Measurements from ENCODE around the gene CLSTN2. TPM values are rescaled to one million over a fixed set of nuclear protein-coding genes. Genes with fewer than 3 reads are reported as not detected.

CLSTN2 gene
- polyA plus RNA-seq, 3 donors, result not detected

DNA sequence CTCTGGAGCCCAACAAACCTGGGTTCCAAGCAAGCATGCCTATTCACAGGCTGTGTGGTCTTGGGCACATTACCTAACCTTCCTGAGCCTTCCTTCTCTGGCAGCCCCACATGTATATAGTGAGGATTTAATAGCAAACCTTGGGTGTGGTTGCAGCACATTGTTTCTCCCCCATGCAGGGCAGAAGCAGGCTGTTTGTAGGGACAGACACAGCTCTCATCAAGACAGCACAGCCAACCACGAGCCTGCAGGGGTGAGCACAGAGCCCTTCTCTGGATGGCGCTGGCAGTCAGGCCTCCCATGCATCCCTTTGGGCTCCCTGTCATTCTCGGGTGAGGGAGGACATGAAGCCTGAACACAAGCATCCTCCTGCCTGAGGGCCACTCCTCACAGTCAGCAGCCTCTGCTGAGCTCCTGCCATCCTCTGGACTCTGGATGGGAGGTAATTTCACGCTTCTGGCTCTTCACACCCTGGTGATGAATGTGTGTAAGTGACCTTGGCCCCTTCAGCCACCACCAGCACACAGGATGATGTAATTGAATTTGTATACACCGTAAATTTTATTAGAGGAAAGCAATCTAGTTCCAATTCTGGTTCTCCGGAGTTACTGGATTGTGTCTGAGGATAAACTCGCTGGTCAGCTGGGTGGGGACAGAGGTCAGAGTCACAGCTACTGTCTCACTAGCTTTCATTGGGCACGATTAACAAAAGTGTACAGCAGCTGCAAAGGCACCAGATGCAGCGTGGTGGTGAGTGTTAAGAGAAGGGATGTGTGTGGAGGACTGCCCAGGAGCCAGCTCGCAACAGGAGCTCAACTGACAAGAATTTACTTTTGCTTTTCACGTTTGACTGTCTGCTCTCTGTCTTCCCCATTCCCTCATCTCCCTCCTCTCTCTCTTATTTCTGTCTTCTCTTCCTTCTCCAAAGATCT lies 118.1 kb downstream of the CLSTN2 start:
- no peaks in the 10 kb centered on the region for H3K4me1 Mint-ChIP-seq
- no peak for TF ChIP-seq CTCF (IDR thresholded peaks at IDR 0.05)
- H2AFZ ChIP-seq (ENCODE audit: insufficient read depth, low read depth, low read length, poor library complexity, severe bottlenecking), result no peak overlapping the region
- no peak overlapping the region for H3K27ac ChIP-seq (ENCODE audit: low read depth in 1 of 2, low read length in 2 of 2)
- H4K20me1 ChIP-seq (ENCODE audit: insufficient read depth, low read length), result no peaks in the 10 kb centered on the region
- no peak overlapping the region for H3K9ac ChIP-seq (ENCODE audit: insufficient read depth, low read length, poor library complexity, severe bottlenecking)
- DNase-seq, result no peak
- H3K4me2 ChIP-seq (replicated peaks; ENCODE audit: extremely low read depth, low read length, poor library complexity, severe bottlenecking), result no peak overlapping the region
- H3K36me3 Mint-ChIP-seq, result no peaks in the 10 kb centered on the region
- no peak overlapping the region for H3K4me3 ChIP-seq (replicated peaks in 1 of 3; ENCODE audit: low read depth in 2 of 3, low read length in 3 of 3)
- H3K27me3 ChIP-seq (ENCODE audit: control insufficient read depth in 2 of 2, insufficient read depth in 2 of 2, low read length in 2 of 2), result no peaks in the 10 kb centered on the region
- 83% methylated on average over 7 of the region's 11 CpGs for WGBS (ENCODE audit: insufficient coverage)
- H3K9me3 ChIP-seq (replicated peaks in 1 of 2; ENCODE audit: control insufficient read depth in 1 of 2, insufficient read depth in 1 of 2, low read length in 2 of 2), result no peaks in the 10 kb centered on the region
- H3K9me3 Mint-ChIP-seq, result peaks cover 2 to 9% (median 3%) of the 10 kb centered on the region in 7 donors
- H3K4me1 ChIP-seq (ENCODE audit: control insufficient read depth in 1 of 2, insufficient read depth in 2 of 2, low read length in 2 of 2), result no peaks in the 10 kb centered on the region
- peaks cover 2 to 5% (median 4%) of the 10 kb centered on the region in 3 donors for H3K27me3 Mint-ChIP-seq (ENCODE audit: low read depth in 3 of 3)
- H3K27ac Mint-ChIP-seq, result no peak overlapping the region
- H3K36me3 ChIP-seq (replicated peaks in 1 of 2; ENCODE audit: control insufficient read depth in 1 of 2, insufficient read depth in 2 of 2, low read length in 2 of 2), result no peaks in the 10 kb centered on the region
- intact Hi-C loops (cut with micrococcal nuclease), result no loop called here
- no peak overlapping the region for H3K4me3 Mint-ChIP-seq
- H3K79me2 ChIP-seq (ENCODE audit: insufficient read depth, low read length), result no peaks in the 10 kb centered on the region

DNA sequence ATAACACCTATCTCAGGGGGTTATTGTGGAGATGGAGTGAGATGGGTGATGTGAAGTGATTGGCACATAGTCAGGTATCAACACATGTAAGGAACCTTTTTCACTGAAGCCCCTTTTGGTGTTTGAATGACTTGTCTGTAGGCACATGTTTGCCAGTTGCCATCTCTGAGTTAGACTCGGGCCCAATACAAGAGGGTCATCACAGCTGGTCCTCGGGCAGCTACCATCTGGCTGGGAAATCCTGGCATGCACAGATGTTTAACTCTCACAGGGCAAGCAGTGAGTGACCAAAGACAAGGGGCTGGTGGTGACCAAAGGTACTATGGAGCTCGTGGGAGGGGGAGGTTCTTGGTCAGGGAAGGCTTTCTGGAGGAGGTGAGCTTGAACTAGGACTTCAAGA lies 118.8 kb downstream of the CLSTN2 start:
- H3K27me3 Mint-ChIP-seq (ENCODE audit: low read depth in 3 of 3), result peaks cover 2 to 5% (median 4%) of the 10 kb centered on the region in 3 donors
- H3K9me3 Mint-ChIP-seq, result peaks cover 2 to 7% (median 4%) of the 10 kb centered on the region in 7 donors
- no peak overlapping the region for H3K4me3 Mint-ChIP-seq
- H3K36me3 Mint-ChIP-seq, result no peaks in the 10 kb centered on the region
- Histone ChIP-seq H3K4me1 (ENCODE audit: control insufficient read depth in 1 of 2, insufficient read depth in 2 of 2, low read length in 2 of 2) (no peaks in the 10 kb centered on the region), H3K27me3 (ENCODE audit: control insufficient read depth in 2 of 2, insufficient read depth in 2 of 2, low read length in 2 of 2) (no peaks in the 10 kb centered on the region), H3K9ac (ENCODE audit: insufficient read depth, low read length, poor library complexity, severe bottlenecking) (no peak overlapping the region), H3K4me2 (replicated peaks; ENCODE audit: extremely low read depth, low read length, poor library complexity, severe bottlenecking) (no peak overlapping the region), H3K4me3 (replicated peaks in 1 of 3; ENCODE audit: low read depth in 2 of 3, low read length in 3 of 3) (no peak overlapping the region), H4K20me1 (ENCODE audit: insufficient read depth, low read length) (no peaks in the 10 kb centered on the region), H2AFZ (ENCODE audit: insufficient read depth, low read depth, low read length, poor library complexity, severe bottlenecking) (no peak overlapping the region), H3K79me2 (ENCODE audit: insufficient read depth, low read length) (no peaks in the 10 kb centered on the region), H3K36me3 (replicated peaks in 1 of 2; ENCODE audit: control insufficient read depth in 1 of 2, insufficient read depth in 2 of 2, low read length in 2 of 2) (no peaks in the 10 kb centered on the region), H3K9me3 (replicated peaks in 1 of 2; ENCODE audit: control insufficient read depth in 1 of 2, insufficient read depth in 1 of 2, low read length in 2 of 2) (no peaks in the 10 kb centered on the region), H3K27ac (ENCODE audit: low read depth in 1 of 2, low read length in 2 of 2) (no peak overlapping the region)
- no peak overlapping the region for H3K27ac Mint-ChIP-seq
- no peaks in the 10 kb centered on the region for H3K4me1 Mint-ChIP-seq
- intact Hi-C loops (cut with micrococcal nuclease), result no loop called here
- 73% methylated on average over 3 of the region's 3 CpGs for WGBS (ENCODE audit: insufficient coverage)
- no peak for DNase-seq
- no peak for TF ChIP-seq CTCF (IDR thresholded peaks at IDR 0.05)
